ENCODE data around the gene COPZ1.
A peak's percentile ranks its signal among the peaks of the same experiment; 100 is the strongest.
"Not testable (repeated sequence)": the region's sequence is repeated elsewhere in the genome, so short reads cannot be mapped to it uniquely, and the experiment has no call there.

Gene COPZ1

GRCh38 chr12:54311051-54311450, 13.9 kb upstream of the COPZ1 start:
- H3K4me3 ChIP-seq (ENCODE audit: low read depth, low read length), result no peak overlapping the region
- no peak for TF ChIP-seq CTCF (IDR thresholded peaks at IDR 0.05; ENCODE audit: low read depth, low read length)

GRCh38 chr12:54312309-54312708, 12.6 kb upstream of the COPZ1 start:
- H3K4me3 ChIP-seq (ENCODE audit: low read depth, low read length), result not testable (repeated sequence)

- no peak for TF ChIP-seq CTCF (IDR thresholded peaks at IDR 0.05; ENCODE audit: low read depth, low read length)
- H3K4me3 ChIP-seq (ENCODE audit: low read depth, low read length), result no peak overlapping the region
These were observed 3.6 kb upstream of the COPZ1 start for GRCh38 chr12:54321363-54321762.

- H3K4me3 ChIP-seq (ENCODE audit: low read depth, low read length), result peak overlapping the region; percentile 99
These were observed 645 bp downstream of the COPZ1 start for GRCh38 chr12:54325442-54326109.

GRCh38 chr12:54328595-54329337, 3.8 kb downstream of the COPZ1 start:
- H3K4me3 ChIP-seq (ENCODE audit: low read depth, low read length), result no peak overlapping the region
- TF ChIP-seq CTCF (IDR thresholded peaks at IDR 0.05; ENCODE audit: low read depth, low read length), result no peak

- H3K4me3 ChIP-seq (ENCODE audit: low read depth, low read length), result no peak overlapping the region
These were observed 4.8 kb downstream of the COPZ1 start for GRCh38 chr12:54329759-54330158.

GRCh38 chr12:54330442-54330841, 5.5 kb downstream of the COPZ1 start:
- TF ChIP-seq CTCF (IDR thresholded peaks at IDR 0.05; ENCODE audit: low read depth, low read length), result no peak

More at GRCh38 chr12:54329759-54330158, 4.8 kb downstream of the COPZ1 start:
- TF ChIP-seq CTCF (IDR thresholded peaks at IDR 0.05; ENCODE audit: low read depth, low read length), result no peak

GRCh38 chr12:54331461-54331860, 6.5 kb downstream of the COPZ1 start:
- TF ChIP-seq CTCF (IDR thresholded peaks at IDR 0.05; ENCODE audit: low read depth, low read length), result no peak
- H3K4me3 ChIP-seq (ENCODE audit: low read depth, low read length), result no peak overlapping the region

More at GRCh38 chr12:54330442-54330841, 5.5 kb downstream of the COPZ1 start:
- no peak overlapping the region for H3K4me3 ChIP-seq (ENCODE audit: low read depth, low read length)
